Trophoblast cell (in vitro differentiated cells and primary cell): Measurements from ENCODE around the gene GPLD1. TPM values are rescaled to one million over a fixed set of nuclear protein-coding genes. Genes with fewer than 3 reads are reported as not detected.
A peak's percentile ranks its signal among the peaks of the same experiment; 100 is the strongest.

ENCODE experiments used
- DNase-seq, 2 donors: peaks; one replicate each; pipeline ENCODE4 v3.0.0-alpha.2; 2016
- H2AFZ ChIP-seq: 2 replicates; pipeline ENCODE4 v1.6.1; 2013; ENCODE audit warnings: low read length, moderate library complexity, mild to moderate bottlenecking; ENCODE audit not compliant: insufficient read depth, poor library complexity
- H2AK5ac ChIP-seq: 2 replicates; pipeline ENCODE4 v1.6.1; 2013; ENCODE audit warnings: mild to moderate bottlenecking, low read length
- H2BK120ac ChIP-seq: 2 replicates; pipeline ENCODE4 v1.6.1; 2013; ENCODE audit warnings: low read length, mild to moderate bottlenecking, moderate library complexity; ENCODE audit not compliant: insufficient read depth, poor library complexity
- H2BK12ac ChIP-seq: 2 replicates; pipeline ENCODE4 v1.6.1; 2013; ENCODE audit warnings: mild to moderate bottlenecking, low read length, moderate library complexity
- H2BK5ac ChIP-seq: 2 replicates; pipeline ENCODE4 v1.6.1; 2013; ENCODE audit warnings: low read length, low read depth, moderate library complexity, mild to moderate bottlenecking; ENCODE audit not compliant: poor library complexity
- H3K14ac ChIP-seq: 2 replicates; pipeline ENCODE4 v1.6.1; 2013; ENCODE audit warnings: mild to moderate bottlenecking, low read length
- H3K18ac ChIP-seq: 2 replicates; pipeline ENCODE4 v1.6.1; 2013; ENCODE audit warnings: mild to moderate bottlenecking, low read length
- H3K23ac ChIP-seq: 2 replicates; pipeline ENCODE4 v1.6.1; 2013; ENCODE audit warnings: low read length
- H3K27ac ChIP-seq: 2 replicates; pipeline ENCODE4 v1.5.1; 2013; ENCODE audit warnings: low read depth, mild to moderate bottlenecking, inconsistent platforms, low read length, moderate library complexity
- H3K27me3 ChIP-seq: 2 replicates; pipeline ENCODE4 v1.6.1; 2013; ENCODE audit warnings: inconsistent platforms, mild to moderate bottlenecking, low read length, moderate library complexity; ENCODE audit not compliant: insufficient read depth
- H3K36me3 ChIP-seq, 2 experiments: 1 replicate in 1 of 2; 2 replicates in 1 of 2; pipeline ENCODE4 v1.6.1; 2013; ENCODE audit warnings: low read length in 2 of 2, mild to moderate bottlenecking in 2 of 2, moderate library complexity in 1 of 2; ENCODE audit not compliant: insufficient read depth in 2 of 2, control insufficient read depth in 1 of 2
- H3K4ac ChIP-seq: 2 replicates; pipeline ENCODE4 v1.6.1; 2013; ENCODE audit warnings: low read depth, mild to moderate bottlenecking, low read length, moderate library complexity
- H3K4me1 ChIP-seq, 2 experiments: 1 replicate in 1 of 2; 2 replicates in 1 of 2; pipeline ENCODE4 v1.6.1; 2013; ENCODE audit warnings: low read length in 2 of 2, mild to moderate bottlenecking in 2 of 2, moderate library complexity in 1 of 2; ENCODE audit not compliant: insufficient read depth in 2 of 2, control insufficient read depth in 1 of 2
- H3K4me2 ChIP-seq: 2 replicates; pipeline ENCODE4 v1.6.1; 2013; ENCODE audit warnings: inconsistent platforms, mild to moderate bottlenecking, low read length, moderate library complexity
- H3K4me3 ChIP-seq: 2 replicates; pipeline ENCODE4 v1.5.1; 2013; ENCODE audit warnings: mild to moderate bottlenecking, low read depth, low read length, inconsistent platforms
- H3K79me1 ChIP-seq: one replicate; pipeline ENCODE4 v1.6.1; 2013; ENCODE audit warnings: low read length
- H3K79me2 ChIP-seq: 2 replicates; pipeline ENCODE4 v1.6.1; 2013; ENCODE audit warnings: low read length, mild to moderate bottlenecking; ENCODE audit not compliant: control insufficient read depth, insufficient read depth, poor library complexity
- H3K9ac ChIP-seq: 2 replicates; pipeline ENCODE4 v1.6.1; 2013; ENCODE audit warnings: mild to moderate bottlenecking, low read length
- H3K9me3 ChIP-seq: 2 replicates; pipeline ENCODE4 v1.6.1; 2013; ENCODE audit warnings: low read depth, mild to moderate bottlenecking, control low read depth, inconsistent platforms, low read length; ENCODE audit not compliant: insufficient read depth
- H4K12ac ChIP-seq: 2 replicates; pipeline ENCODE4 v1.6.1; 2013; ENCODE audit warnings: low read depth, mild to moderate bottlenecking, low read length, moderate library complexity
- H4K8ac ChIP-seq: 2 replicates; pipeline ENCODE4 v1.6.1; 2013; ENCODE audit warnings: low read depth, mild to moderate bottlenecking, low read length, moderate library complexity
- H4K91ac ChIP-seq: one replicate; pipeline ENCODE4 v1.6.1; 2013; ENCODE audit warnings: low read depth, mild to moderate bottlenecking, low read length, moderate library complexity
- WGBS: extraction: QIAGEN DNeasy Blood & Tissue Kit; methylation state at CpG from one replicate; pipeline ENCODE4 v1.1.7; 2013; ENCODE audit warnings: missing lambda C conversion rate; ENCODE audit not compliant: insufficient read length, insufficient coverage; ENCODE audit errors: extremely low coverage; 5-methylcytosine and 5-hydroxymethylcytosine counted together
- polyA plus RNA-seq: library from polyadenylated mRNA; stranded (reverse); fragments of 200-250 nt; gene quantifications from 2 replicates; pipeline ENCODE4 v1.2.3, GENCODE V29; 2013

The GPLD1 gene
- polyA plus RNA-seq, result 0.61 and 0.68 TPM in 2 replicates

GRCh38 chr6:24489470-24489869, at the start of gene GPLD1:
Gene GPLD1, minus strand, starts transcription at chr6:24489578. Its CDS starts 67 bp downstream, at chr6:24489511.
- DNase-seq, result no peak
- no peaks in the 10 kb centered on the region for H3K9me3 ChIP-seq
- H4K91ac ChIP-seq, result no peak within 1 kb of the TSS
- no peak within 1 kb of the TSS for H3K18ac ChIP-seq
- no peak within 1 kb of the TSS for H3K4ac ChIP-seq
- H3K14ac ChIP-seq, result no peak within 1 kb of the TSS
- H3K79me2 ChIP-seq, result no peaks in the 10 kb centered on the region
- no peak within 1 kb of the TSS for H4K8ac ChIP-seq
- H2BK5ac ChIP-seq, result no peak within 1 kb of the TSS
- H3K36me3 ChIP-seq, result no peaks in the 10 kb centered on the region
- H3K27me3 ChIP-seq, result peaks cover 4% of the 10 kb centered on the region
- no peaks in the 10 kb centered on the region for H3K79me1 ChIP-seq
- no peak within 1 kb of the TSS for H2AK5ac ChIP-seq
- H2BK12ac ChIP-seq, result no peak within 1 kb of the TSS
- no peak within 1 kb of the TSS for H2AFZ ChIP-seq
- no peak within 1 kb of the TSS for H3K23ac ChIP-seq
- H3K4me2 ChIP-seq, result no peak within 1 kb of the TSS
- H3K27ac ChIP-seq, result no peak within 1 kb of the TSS
- H4K12ac ChIP-seq, result no peak within 1 kb of the TSS
- no peak within 1 kb of the TSS for H3K4me3 ChIP-seq
- no peak within 1 kb of the TSS for H3K9ac ChIP-seq
- no peak within 1 kb of the TSS for H2BK120ac ChIP-seq
- H3K4me1 ChIP-seq, result peaks cover 0 to 2% of the 10 kb centered on the region in 2 experiments
- no CpG with 5 or more reads among the region's 6 CpGs for WGBS

GRCh38 chr6:24537771-24538385, 48.5 kb upstream of the GPLD1 start:
- H3K36me3 ChIP-seq, result no peaks in the 10 kb centered on the region
- no peaks in the 10 kb centered on the region for H3K27me3 ChIP-seq
- no peak overlapping the region for H3K27ac ChIP-seq
- no peaks in the 10 kb centered on the region for H3K79me1 ChIP-seq
- no peaks in the 10 kb centered on the region for H3K4me1 ChIP-seq
- no peak overlapping the region for H4K12ac ChIP-seq
- no peak overlapping the region for H2BK120ac ChIP-seq
- no peak overlapping the region for H3K4me3 ChIP-seq
- H2AK5ac ChIP-seq, result no peak overlapping the region
- no peaks in the 10 kb centered on the region for H3K79me2 ChIP-seq
- H2AFZ ChIP-seq, result no peak overlapping the region
- no peak overlapping the region for H3K4ac ChIP-seq
- WGBS, result no CpG with 5 or more reads among the region's 8 CpGs
- H3K18ac ChIP-seq, result no peak overlapping the region
- H3K14ac ChIP-seq, result no peak overlapping the region
- no peak overlapping the region for H4K91ac ChIP-seq
- no peak overlapping the region for H2BK12ac ChIP-seq
- peak in 1 of 2 donors; percentile 18 for DNase-seq
- H3K4me2 ChIP-seq, result no peak overlapping the region
- no peaks in the 10 kb centered on the region for H3K9me3 ChIP-seq
- H4K8ac ChIP-seq, result no peak overlapping the region
- no peak overlapping the region for H3K9ac ChIP-seq
- no peak overlapping the region for H3K23ac ChIP-seq
- no peak overlapping the region for H2BK5ac ChIP-seq

- H4K8ac ChIP-seq, result no peak overlapping the region
Observed at GRCh38 chr6:24537082-24537699, 47.8 kb upstream of the GPLD1 start.

GRCh38 chr6:24536466-24536865, 47.1 kb upstream of the GPLD1 start:
- Histone ChIP-seq H2AFZ (no peak overlapping the region), H3K4me1 (no peaks in the 10 kb centered on the region), H4K91ac (no peak overlapping the region), H3K4me3 (no peak overlapping the region), H2BK5ac (no peak overlapping the region), H3K79me1 (no peaks in the 10 kb centered on the region), H2BK120ac (no peak overlapping the region), H4K12ac (no peak overlapping the region), H3K27ac (no peak overlapping the region), H2AK5ac (no peak overlapping the region), H3K4ac (no peak overlapping the region), H3K4me2 (no peak overlapping the region), H4K8ac (no peak overlapping the region), H3K18ac (no peak overlapping the region), H3K9me3 (no peaks in the 10 kb centered on the region), H3K79me2 (no peaks in the 10 kb centered on the region), H3K14ac (no peak overlapping the region), H3K23ac (no peak overlapping the region), H3K36me3 (no peaks in the 10 kb centered on the region), H3K27me3 (no peaks in the 10 kb centered on the region), H2BK12ac (no peak overlapping the region), H3K9ac (no peak overlapping the region)
- no CpG with 5 or more reads among the region's 4 CpGs for WGBS
- no peak for DNase-seq

More at GRCh38 chr6:24537082-24537699, 47.8 kb upstream of the GPLD1 start:
- no peak overlapping the region for H3K4me2 ChIP-seq
- H4K91ac ChIP-seq, result no peak overlapping the region
- no peak overlapping the region for H3K18ac ChIP-seq
- WGBS, result no CpG with 5 or more reads among the region's 8 CpGs
- H3K23ac ChIP-seq, result no peak overlapping the region
- H2AK5ac ChIP-seq, result no peak overlapping the region
- no peaks in the 10 kb centered on the region for H3K9me3 ChIP-seq
- H2BK12ac ChIP-seq, result no peak overlapping the region
- H3K27me3 ChIP-seq, result no peaks in the 10 kb centered on the region
- H2AFZ ChIP-seq, result no peak overlapping the region
- H2BK5ac ChIP-seq, result no peak overlapping the region
- no peak overlapping the region for H3K27ac ChIP-seq
- no peak overlapping the region for H3K9ac ChIP-seq
- H3K79me2 ChIP-seq, result no peaks in the 10 kb centered on the region
- no peaks in the 10 kb centered on the region for H3K79me1 ChIP-seq
- no peaks in the 10 kb centered on the region for H3K36me3 ChIP-seq
- no peak overlapping the region for H2BK120ac ChIP-seq
- no peak overlapping the region for H4K12ac ChIP-seq
- no peak for DNase-seq
- no peak overlapping the region for H3K4ac ChIP-seq
- no peak overlapping the region for H3K14ac ChIP-seq
- H3K4me1 ChIP-seq, result no peaks in the 10 kb centered on the region
- H3K4me3 ChIP-seq, result no peak overlapping the region
